HepG2 (cell line): ENCODE results near the gene ST6GALNAC2. TPM values are rescaled to one million over a fixed set of nuclear protein-coding genes. Genes with fewer than 3 reads are reported as not detected.

Experiments used
- KLF16 ChIP-seq, 2 experiments: sonication (generic) in 1 of 2; formaldehyde crosslinking in 1 of 2; IDR thresholded peaks; 2 replicates each; pipeline versions ENCODE4 v1.6.1 to v1.8.0; 2016 to 2023; ENCODE audit warnings: missing genetic modification reagents in 2 of 2, missing compliant biosample characterization in 1 of 2
- RFXAP ChIP-seq: sonication (generic); formaldehyde crosslinking; IDR thresholded peaks from 2 replicates; pipeline ENCODE4 v1.4.0; 2020; ENCODE audit warnings: missing genetic modification reagents, borderline replicate concordance
- SOX13 ChIP-seq, 3 experiments: fragments of 450-650 bp in 1 of 3; sonication (generic) in 1 of 3; formaldehyde crosslinking in 1 of 3; IDR thresholded peaks in 2 of 3; conservative IDR thresholded peaks in 1 of 3; 2 replicates each; pipeline versions ENCODE4 v1.5.0 to v1.6.1; 2016 to 2020; ENCODE audit warnings: antibody characterized with exemption in 1 of 3, mild to moderate bottlenecking in 1 of 3, missing compliant biosample characterization in 1 of 3, missing genetic modification reagents in 1 of 3, moderate library complexity in 1 of 3
- YY1 ChIP-seq: IDR thresholded peaks from 2 replicates; pipeline ENCODE4 v1.6.1; 2011; ENCODE audit warnings: low read length, low read depth, moderate library complexity, mild to moderate bottlenecking; ENCODE audit not compliant: insufficient read depth, insufficient replicate concordance
- ZNF772 ChIP-seq: sonication (generic); formaldehyde crosslinking; IDR thresholded peaks from 2 replicates; pipeline ENCODE4 v1.5.0; 2020; ENCODE audit warnings: mild to moderate bottlenecking, missing genetic modification reagents
- polyA plus RNA-seq, 8 experiments: library from polyadenylated mRNA; depleted of rRNA in 3 of 8; stranded (reverse) in 7 of 8; unstranded in 1 of 8; fragments of >200 nt; fragmentation: Illumina TruSeq in 4 of 8; extraction: Trizol in 4 of 8; gene quantifications; 2 replicates each; pipeline versions ENCODE4 v1.2.1 to v1.2.3, GENCODE V29; 2011 to 2016; ENCODE audit warnings: low read depth in 4 of 8, missing spikeins in 1 of 8, mixed read lengths in 1 of 8; ENCODE audit not compliant: insufficient read depth in 1 of 8
- total RNA-seq, 5 experiments: library from RNA; depleted of rRNA; stranded (reverse); fragments of >200 nt; fragmentation: Illumina TruSeq; extraction: Trizol; gene quantifications; 2 replicates each; pipeline ENCODE4 v1.2.3, GENCODE V29; 2016; ENCODE audit warnings: low read depth in 1 of 5
- TF ChIP-seq, protein P1 (sequence below): sonication (generic); formaldehyde crosslinking; IDR thresholded peaks from 2 replicates; pipeline ENCODE4 v1.5.1; 2020; ENCODE audit warnings: mild to moderate bottlenecking, missing genetic modification reagents, moderate library complexity
- TF ChIP-seq, protein P2 (sequence below): sonication (generic); formaldehyde crosslinking; IDR thresholded peaks from 2 replicates; pipeline ENCODE4 v1.4.0; 2020; ENCODE audit warnings: mild to moderate bottlenecking, missing genetic modification reagents
- TF ChIP-seq, protein P3 (sequence below): IDR thresholded peaks from 2 replicates; pipeline ENCODE4 v1.4.0; 2020; ENCODE audit warnings: mild to moderate bottlenecking, missing genetic modification reagents
- TF ChIP-seq, protein P4 (sequence below): sonication (generic); formaldehyde crosslinking; IDR thresholded peaks from 2 replicates; pipeline ENCODE4 v1.5.0; 2020; ENCODE audit warnings: mild to moderate bottlenecking, missing genetic modification reagents

Gene ST6GALNAC2
- total and polyA plus RNA-seq, 2 of the 13 experiments (the other 11 are each of a cell fraction or from before 2014, with no cell fraction given), result 0.12 to 0.49 TPM

DNA sequence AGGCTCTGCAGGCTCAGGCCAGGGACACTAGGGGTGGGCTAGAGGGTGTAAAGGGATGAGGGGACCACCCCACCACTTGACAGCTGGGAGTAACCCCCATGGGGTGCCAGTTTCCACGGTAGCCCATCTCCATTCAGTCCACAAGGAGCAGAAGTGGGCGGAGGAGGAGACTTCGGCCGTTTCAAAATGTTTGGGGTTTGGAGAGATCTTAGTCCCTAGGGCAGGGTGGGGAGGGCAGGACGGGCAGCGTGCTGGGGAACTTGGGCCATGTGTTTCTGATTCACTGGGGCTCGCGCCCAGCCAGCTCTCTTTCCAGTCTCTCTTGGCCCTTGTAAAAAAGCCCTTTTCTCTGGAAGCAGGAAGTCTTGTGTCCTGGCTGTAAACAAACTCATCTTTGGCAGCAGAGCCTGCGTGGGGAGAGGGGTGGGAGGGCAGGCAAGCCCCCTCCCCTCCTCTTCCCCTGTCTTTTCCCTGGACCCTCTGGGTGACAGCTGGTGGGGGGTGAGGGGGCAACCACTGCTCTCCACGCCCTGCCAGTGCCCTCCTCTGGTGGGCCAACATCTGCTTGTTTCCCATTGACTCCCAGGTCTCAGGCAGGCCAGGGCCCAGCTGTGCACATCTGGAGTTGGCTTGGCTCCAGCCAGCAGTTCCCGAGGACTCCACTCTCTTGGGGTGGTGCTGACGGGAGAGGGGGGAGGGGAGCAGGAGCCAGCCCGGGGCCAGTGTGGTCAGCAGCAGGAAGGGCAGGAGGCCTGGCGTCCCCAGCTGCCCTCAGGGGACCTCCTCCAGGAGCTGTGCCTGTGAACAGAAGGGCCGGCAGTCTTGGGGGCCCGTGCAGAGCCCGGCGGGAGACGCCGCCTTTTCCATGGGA, 56.2 kb downstream of the ST6GALNAC2 start (continued):
- TF ChIP-seq, protein P1, sequence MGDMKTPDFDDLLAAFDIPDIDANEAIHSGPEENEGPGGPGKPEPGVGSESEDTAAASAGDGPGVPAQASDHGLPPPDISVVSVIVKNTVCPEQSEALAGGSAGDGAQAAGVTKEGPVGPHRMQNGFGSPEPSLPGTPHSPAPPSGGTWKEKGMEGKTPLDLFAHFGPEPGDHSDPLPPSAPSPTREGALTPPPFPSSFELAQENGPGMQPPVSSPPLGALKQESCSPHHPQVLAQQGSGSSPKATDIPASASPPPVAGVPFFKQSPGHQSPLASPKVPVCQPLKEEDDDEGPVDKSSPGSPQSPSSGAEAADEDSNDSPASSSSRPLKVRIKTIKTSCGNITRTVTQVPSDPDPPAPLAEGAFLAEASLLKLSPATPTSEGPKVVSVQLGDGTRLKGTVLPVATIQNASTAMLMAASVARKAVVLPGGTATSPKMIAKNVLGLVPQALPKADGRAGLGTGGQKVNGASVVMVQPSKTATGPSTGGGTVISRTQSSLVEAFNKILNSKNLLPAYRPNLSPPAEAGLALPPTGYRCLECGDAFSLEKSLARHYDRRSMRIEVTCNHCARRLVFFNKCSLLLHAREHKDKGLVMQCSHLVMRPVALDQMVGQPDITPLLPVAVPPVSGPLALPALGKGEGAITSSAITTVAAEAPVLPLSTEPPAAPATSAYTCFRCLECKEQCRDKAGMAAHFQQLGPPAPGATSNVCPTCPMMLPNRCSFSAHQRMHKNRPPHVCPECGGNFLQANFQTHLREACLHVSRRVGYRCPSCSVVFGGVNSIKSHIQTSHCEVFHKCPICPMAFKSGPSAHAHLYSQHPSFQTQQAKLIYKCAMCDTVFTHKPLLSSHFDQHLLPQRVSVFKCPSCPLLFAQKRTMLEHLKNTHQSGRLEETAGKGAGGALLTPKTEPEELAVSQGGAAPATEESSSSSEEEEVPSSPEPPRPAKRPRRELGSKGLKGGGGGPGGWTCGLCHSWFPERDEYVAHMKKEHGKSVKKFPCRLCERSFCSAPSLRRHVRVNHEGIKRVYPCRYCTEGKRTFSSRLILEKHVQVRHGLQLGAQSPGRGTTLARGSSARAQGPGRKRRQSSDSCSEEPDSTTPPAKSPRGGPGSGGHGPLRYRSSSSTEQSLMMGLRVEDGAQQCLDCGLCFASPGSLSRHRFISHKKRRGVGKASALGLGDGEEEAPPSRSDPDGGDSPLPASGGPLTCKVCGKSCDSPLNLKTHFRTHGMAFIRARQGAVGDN (CRISPR knock-in tag), result peak; percentile 83
- TF ChIP-seq, protein P2, sequence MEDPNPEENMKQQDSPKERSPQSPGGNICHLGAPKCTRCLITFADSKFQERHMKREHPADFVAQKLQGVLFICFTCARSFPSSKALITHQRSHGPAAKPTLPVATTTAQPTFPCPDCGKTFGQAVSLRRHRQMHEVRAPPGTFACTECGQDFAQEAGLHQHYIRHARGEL, result no peak
- TF ChIP-seq, protein P3, sequence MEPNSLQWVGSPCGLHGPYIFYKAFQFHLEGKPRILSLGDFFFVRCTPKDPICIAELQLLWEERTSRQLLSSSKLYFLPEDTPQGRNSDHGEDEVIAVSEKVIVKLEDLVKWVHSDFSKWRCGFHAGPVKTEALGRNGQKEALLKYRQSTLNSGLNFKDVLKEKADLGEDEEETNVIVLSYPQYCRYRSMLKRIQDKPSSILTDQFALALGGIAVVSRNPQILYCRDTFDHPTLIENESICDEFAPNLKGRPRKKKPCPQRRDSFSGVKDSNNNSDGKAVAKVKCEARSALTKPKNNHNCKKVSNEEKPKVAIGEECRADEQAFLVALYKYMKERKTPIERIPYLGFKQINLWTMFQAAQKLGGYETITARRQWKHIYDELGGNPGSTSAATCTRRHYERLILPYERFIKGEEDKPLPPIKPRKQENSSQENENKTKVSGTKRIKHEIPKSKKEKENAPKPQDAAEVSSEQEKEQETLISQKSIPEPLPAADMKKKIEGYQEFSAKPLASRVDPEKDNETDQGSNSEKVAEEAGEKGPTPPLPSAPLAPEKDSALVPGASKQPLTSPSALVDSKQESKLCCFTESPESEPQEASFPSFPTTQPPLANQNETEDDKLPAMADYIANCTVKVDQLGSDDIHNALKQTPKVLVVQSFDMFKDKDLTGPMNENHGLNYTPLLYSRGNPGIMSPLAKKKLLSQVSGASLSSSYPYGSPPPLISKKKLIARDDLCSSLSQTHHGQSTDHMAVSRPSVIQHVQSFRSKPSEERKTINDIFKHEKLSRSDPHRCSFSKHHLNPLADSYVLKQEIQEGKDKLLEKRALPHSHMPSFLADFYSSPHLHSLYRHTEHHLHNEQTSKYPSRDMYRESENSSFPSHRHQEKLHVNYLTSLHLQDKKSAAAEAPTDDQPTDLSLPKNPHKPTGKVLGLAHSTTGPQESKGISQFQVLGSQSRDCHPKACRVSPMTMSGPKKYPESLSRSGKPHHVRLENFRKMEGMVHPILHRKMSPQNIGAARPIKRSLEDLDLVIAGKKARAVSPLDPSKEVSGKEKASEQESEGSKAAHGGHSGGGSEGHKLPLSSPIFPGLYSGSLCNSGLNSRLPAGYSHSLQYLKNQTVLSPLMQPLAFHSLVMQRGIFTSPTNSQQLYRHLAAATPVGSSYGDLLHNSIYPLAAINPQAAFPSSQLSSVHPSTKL (CRISPR knock-in tag), result peak; percentile 14; the same call in 1 of the 2 replicates
- no peak for TF ChIP-seq KLF16 (CRISPR knock-in tag; IDR thresholded peaks at IDR 0.05)
- no peak for TF ChIP-seq YY1
- TF ChIP-seq, protein P4, sequence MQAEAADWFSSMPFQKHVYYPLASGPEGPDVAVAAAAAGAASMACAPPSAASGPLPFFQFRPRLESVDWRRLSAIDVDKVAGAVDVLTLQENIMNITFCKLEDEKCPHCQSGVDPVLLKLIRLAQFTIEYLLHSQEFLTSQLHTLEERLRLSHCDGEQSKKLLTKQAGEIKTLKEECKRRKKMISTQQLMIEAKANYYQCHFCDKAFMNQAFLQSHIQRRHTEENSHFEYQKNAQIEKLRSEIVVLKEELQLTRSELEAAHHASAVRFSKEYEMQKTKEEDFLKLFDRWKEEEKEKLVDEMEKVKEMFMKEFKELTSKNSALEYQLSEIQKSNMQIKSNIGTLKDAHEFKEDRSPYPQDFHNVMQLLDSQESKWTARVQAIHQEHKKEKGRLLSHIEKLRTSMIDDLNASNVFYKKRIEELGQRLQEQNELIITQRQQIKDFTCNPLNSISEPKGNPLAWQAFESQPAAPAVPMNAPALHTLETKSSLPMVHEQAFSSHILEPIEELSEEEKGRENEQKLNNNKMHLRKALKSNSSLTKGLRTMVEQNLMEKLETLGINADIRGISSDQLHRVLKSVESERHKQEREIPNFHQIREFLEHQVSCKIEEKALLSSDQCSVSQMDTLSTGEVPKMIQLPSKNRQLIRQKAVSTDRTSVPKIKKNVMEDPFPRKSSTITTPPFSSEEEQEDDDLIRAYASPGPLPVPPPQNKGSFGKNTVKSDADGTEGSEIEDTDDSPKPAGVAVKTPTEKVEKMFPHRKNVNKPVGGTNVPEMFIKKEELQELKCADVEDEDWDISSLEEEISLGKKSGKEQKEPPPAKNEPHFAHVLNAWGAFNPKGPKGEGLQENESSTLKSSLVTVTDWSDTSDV (CRISPR knock-in tag), result peak; percentile 61; the same call in 1 of the 2 replicates
- 0 out of 2 replicates have a peak, but pooled peaks have one; percentile 82 for TF ChIP-seq ZNF772 (CRISPR knock-in tag)
- no peak for TF ChIP-seq SOX13 (IDR thresholded peaks at IDR 0.05)
- TF ChIP-seq SOX13 (CRISPR knock-in tag; conservative IDR thresholded peaks at IDR 0.05 in 1 of 2, IDR thresholded peaks at IDR 0.05 in 1 of 2), result 0 out of 4 replicates have a peak, but pooled peaks of 1 of the 2 experiments have one; percentile 15
- peak; percentile 72; the same call in 1 of the 2 replicates for TF ChIP-seq RFXAP
